ENCODE results near the gene SYK. TPM values are rescaled to one million over a fixed set of nuclear protein-coding genes. Genes with fewer than 3 reads are reported as not detected.

SYK gene
- total and polyA plus RNA-seq, 2 of the 13 experiments (the other 11 are each of a cell fraction or from before 2014, with no cell fraction given), result not detected

GRCh38 chr9:90868555-90868954 lies 66.9 kb downstream of the SYK start:
- TF ChIP-seq SIX1 (CRISPR knock-in tag; IDR thresholded peaks at IDR 0.05; ENCODE audit: borderline replicate concordance), result no peak
- TF ChIP-seq MEIS1 (CRISPR knock-in tag; IDR thresholded peaks at IDR 0.05; ENCODE audit: borderline replicate concordance), result no peak
- no peak for TF ChIP-seq KAT7 (CRISPR knock-in tag; IDR thresholded peaks at IDR 0.05; ENCODE audit: borderline replicate concordance)
- no peak for TF ChIP-seq THYN1 (CRISPR knock-in tag; IDR thresholded peaks at IDR 0.05; ENCODE audit: borderline replicate concordance, low read depth)
- TF ChIP-seq ZNF501 (CRISPR knock-in tag; IDR thresholded peaks at IDR 0.05), result no peak
- TF ChIP-seq ZNF224 (CRISPR knock-in tag; IDR thresholded peaks at IDR 0.05), result no peak
- TF ChIP-seq MZF1 (CRISPR knock-in tag; IDR thresholded peaks at IDR 0.05; ENCODE audit: borderline replicate concordance), result no peak
- TF ChIP-seq HDAC6 (IDR thresholded peaks at IDR 0.05; ENCODE audit: low read depth, low read length), result no peak
- TF ChIP-seq DMAP1 (CRISPR knock-in tag; IDR thresholded peaks at IDR 0.05), result no peak
- TF ChIP-seq, protein P1, sequence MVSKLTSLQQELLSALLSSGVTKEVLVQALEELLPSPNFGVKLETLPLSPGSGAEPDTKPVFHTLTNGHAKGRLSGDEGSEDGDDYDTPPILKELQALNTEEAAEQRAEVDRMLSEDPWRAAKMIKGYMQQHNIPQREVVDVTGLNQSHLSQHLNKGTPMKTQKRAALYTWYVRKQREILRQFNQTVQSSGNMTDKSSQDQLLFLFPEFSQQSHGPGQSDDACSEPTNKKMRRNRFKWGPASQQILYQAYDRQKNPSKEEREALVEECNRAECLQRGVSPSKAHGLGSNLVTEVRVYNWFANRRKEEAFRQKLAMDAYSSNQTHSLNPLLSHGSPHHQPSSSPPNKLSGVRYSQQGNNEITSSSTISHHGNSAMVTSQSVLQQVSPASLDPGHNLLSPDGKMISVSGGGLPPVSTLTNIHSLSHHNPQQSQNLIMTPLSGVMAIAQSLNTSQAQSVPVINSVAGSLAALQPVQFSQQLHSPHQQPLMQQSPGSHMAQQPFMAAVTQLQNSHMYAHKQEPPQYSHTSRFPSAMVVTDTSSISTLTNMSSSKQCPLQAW (CRISPR knock-in tag; IDR thresholded peaks at IDR 0.05), result no peak
- TF ChIP-seq, protein P2, sequence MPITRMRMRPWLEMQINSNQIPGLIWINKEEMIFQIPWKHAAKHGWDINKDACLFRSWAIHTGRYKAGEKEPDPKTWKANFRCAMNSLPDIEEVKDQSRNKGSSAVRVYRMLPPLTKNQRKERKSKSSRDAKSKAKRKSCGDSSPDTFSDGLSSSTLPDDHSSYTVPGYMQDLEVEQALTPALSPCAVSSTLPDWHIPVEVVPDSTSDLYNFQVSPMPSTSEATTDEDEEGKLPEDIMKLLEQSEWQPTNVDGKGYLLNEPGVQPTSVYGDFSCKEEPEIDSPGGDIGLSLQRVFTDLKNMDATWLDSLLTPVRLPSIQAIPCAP (CRISPR knock-in tag; IDR thresholded peaks at IDR 0.05; ENCODE audit: low read depth), result no peak
- no peak for TF ChIP-seq ZNF720 (CRISPR knock-in tag; IDR thresholded peaks at IDR 0.05)
- no peak for TF ChIP-seq ARNT (IDR thresholded peaks at IDR 0.05)
- TF ChIP-seq KLF12 (CRISPR knock-in tag; IDR thresholded peaks at IDR 0.05; ENCODE audit: borderline replicate concordance), result no peak
- TF ChIP-seq ZSCAN25 (CRISPR knock-in tag; IDR thresholded peaks at IDR 0.05), result no peak
- TF ChIP-seq, protein P3, sequence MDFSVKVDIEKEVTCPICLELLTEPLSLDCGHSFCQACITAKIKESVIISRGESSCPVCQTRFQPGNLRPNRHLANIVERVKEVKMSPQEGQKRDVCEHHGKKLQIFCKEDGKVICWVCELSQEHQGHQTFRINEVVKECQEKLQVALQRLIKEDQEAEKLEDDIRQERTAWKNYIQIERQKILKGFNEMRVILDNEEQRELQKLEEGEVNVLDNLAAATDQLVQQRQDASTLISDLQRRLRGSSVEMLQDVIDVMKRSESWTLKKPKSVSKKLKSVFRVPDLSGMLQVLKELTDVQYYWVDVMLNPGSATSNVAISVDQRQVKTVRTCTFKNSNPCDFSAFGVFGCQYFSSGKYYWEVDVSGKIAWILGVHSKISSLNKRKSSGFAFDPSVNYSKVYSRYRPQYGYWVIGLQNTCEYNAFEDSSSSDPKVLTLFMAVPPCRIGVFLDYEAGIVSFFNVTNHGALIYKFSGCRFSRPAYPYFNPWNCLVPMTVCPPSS (IDR thresholded peaks at IDR 0.05), result no peak
- TF ChIP-seq BRF2 (CRISPR knock-in tag; IDR thresholded peaks at IDR 0.05), result no peak
- TF ChIP-seq MED1 (CRISPR knock-in tag; IDR thresholded peaks at IDR 0.05), result no peak
- no peak overlapping the region for H3K27ac ChIP-seq (ENCODE audit: extremely low read length, insufficient read depth, low read length)
- no peaks in the 10 kb centered on the region for H3K79me2 ChIP-seq (ENCODE audit: insufficient read depth, low read length)
- intact Hi-C loops (cut with micrococcal nuclease; ENCODE audit: unreplicated experiment), result no loop called here
- H3K27me3 ChIP-seq (ENCODE audit: control insufficient read depth in 1 of 2, insufficient read depth in 2 of 2, low read length in 2 of 2), result peaks cover 0 to 9% of the 10 kb centered on the region in 2 experiments; a peak in 1 of 5 replicates
- H3K4me1 ChIP-seq (ENCODE audit: insufficient read depth, low read length), result no peaks in the 10 kb centered on the region
- in situ Hi-C loops (cut with HindIII; ENCODE audit: extremely low pct_ligation_motif_present, low pct_unique_long_range_greater_than_20kb), result loop anchor here (25.0 kb wide), 1 partner anchor 631 kb away; no protein-coding TSS in a partner anchor
- DNase-seq (ENCODE audit: low spot score) (no peak), ATAC-seq (no peak), FAIRE-seq (no peak)
- no peaks in the 10 kb centered on the region for H3K36me3 ChIP-seq (replicated peaks in 1 of 2; ENCODE audit: control insufficient read depth in 1 of 2, insufficient read depth in 2 of 2, low read length in 2 of 2)
- H3K4me2 ChIP-seq (ENCODE audit: low read depth, low read length), result no peak overlapping the region
- ChIA-PET CTCF (ENCODE audit: low intra/inter-chr PET ratio, low total read pairs) (no interaction called here), POLR2A (no interaction called here)
- H3K9me3 ChIP-seq (ENCODE audit: low read length), result no peaks in the 10 kb centered on the region
- no peak overlapping the region for H2AFZ ChIP-seq (ENCODE audit: low read length)
- no peaks in the 10 kb centered on the region for H4K20me1 ChIP-seq (ENCODE audit: insufficient read depth, low read length)
- H3K4me3 ChIP-seq (replicated peaks in 1 of 3; ENCODE audit: insufficient read depth in 1 of 3, low read depth in 2 of 3, low read length in 3 of 3), result no peak overlapping the region
- no peak overlapping the region for H3K9ac ChIP-seq (ENCODE audit: insufficient read depth, low read depth, low read length)
- BruUV-seq (replicated peaks), result no TSS peak
